ENCODE measurements around the gene CUEDC2. TPM values are rescaled to one million over a fixed set of nuclear protein-coding genes. Genes with fewer than 3 reads are reported as not detected.

CUEDC2 gene
- total and polyA plus RNA-seq, 2 experiments from 2014 or later = 45.4 to 79.9 TPM

DNA sequence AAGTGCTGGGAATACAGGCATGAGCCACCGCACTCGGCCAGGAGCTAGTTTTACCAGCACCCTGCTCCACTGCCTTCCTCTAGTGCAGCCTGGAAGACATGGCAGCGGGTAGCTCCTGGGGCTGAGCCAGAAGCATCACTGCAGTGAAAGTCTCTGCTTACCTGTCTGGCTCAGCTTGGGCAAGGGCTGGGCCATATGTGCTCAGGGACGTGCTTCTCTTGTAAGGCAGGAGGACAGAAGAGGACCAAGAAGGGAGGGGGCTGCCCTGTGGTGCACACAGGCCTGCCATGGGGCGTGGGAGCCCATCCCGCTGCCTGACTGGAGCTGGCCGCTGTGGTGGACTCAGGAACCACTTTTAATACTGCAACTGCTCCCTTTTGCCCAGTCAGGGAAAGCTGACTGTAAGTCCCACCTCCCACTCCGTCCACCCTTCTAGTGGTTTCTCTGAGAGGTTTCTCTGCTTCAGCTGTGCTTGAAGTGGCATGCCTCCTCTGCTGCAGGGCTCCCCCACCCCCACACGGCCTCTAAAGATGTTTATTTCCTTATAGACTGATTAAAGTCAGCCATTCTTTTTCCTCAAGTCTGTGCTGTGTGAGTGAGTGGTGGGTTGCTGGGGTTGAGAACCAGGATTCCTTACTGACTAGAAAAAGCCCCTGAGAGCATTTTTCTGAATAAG, 44.2 kb upstream of the CUEDC2 start:
- Histone ChIP-seq H3K27ac (no peak overlapping the region), H3K79me2 (no peaks in the 10 kb centered on the region), H4K20me1 (ENCODE audit: insufficient read depth, poor library complexity, severe bottlenecking) (no peaks in the 10 kb centered on the region), H2AFZ (no peak overlapping the region), H3K4me1 (ENCODE audit: insufficient read depth) (no peaks in the 10 kb centered on the region), H3K36me3 (replicated peaks; ENCODE audit: insufficient read depth, low read depth) (no peaks in the 10 kb centered on the region), H3K4me3 (no peak overlapping the region), H3K9me3 (ENCODE audit: low read depth) (no peaks in the 10 kb centered on the region), H3K9me2 (replicated peaks; ENCODE audit: insufficient read depth) (no peaks in the 10 kb centered on the region), H3K27me3 (no peaks in the 10 kb centered on the region), H3K4me2 (no peak overlapping the region)
- no peak for DNase-seq (ENCODE audit: low spot score)
- no peak for TF ChIP-seq EZH2 (IDR thresholded peaks at IDR 0.05; ENCODE audit: borderline replicate concordance)
- no peak for TF ChIP-seq CTCF (IDR thresholded peaks at IDR 0.05; ENCODE audit: poor library complexity)
- no peak for TF ChIP-seq EZH2phosphoT487 (IDR thresholded peaks at IDR 0.05; ENCODE audit: low read depth, severe bottlenecking, unreplicated experiment)
- 84% methylated on average over 9 of the region's 9 CpGs for WGBS (ENCODE audit: low lambda C conversion rate, missing lambda C conversion rate)

DNA sequence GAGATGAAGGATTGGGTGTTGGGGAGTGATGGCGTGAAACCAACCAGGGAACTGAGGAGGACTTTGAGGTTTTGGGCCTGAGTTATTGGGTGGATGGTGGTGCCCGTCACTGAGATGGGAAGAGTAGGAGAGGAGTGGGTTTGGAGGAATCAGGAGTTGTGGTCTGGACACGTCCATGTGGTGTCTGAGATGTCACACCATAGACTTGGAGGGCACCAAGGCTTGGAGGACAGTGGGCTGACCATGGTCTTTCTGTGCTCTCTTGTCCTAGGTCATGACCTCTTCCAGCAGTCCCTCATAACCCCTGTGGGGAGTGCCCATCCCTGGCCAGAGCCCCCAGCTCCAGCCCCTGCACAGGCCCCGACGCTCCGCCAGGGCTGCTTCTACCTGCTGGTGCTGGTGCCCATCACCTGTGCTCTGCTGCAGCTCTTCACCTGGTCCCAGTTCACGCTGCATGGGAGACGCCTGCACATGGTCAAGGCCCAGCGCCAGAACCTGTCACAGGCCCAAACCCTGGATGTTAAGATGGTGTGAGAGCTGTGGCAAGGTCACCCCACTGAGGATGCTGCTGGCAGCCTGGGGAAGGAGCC, 43.2 kb upstream of the CUEDC2 start:
- TF ChIP-seq EZH2phosphoT487 (IDR thresholded peaks at IDR 0.05; ENCODE audit: low read depth, severe bottlenecking, unreplicated experiment) (no peak), CTCF (IDR thresholded peaks at IDR 0.05; ENCODE audit: poor library complexity) (no peak), EZH2 (IDR thresholded peaks at IDR 0.05; ENCODE audit: borderline replicate concordance) (no peak)
- no peaks in the 10 kb centered on the region for H3K9me2 ChIP-seq (replicated peaks; ENCODE audit: insufficient read depth)
- no peak overlapping the region for H3K4me2 ChIP-seq
- H3K27me3 ChIP-seq = no peaks in the 10 kb centered on the region
- DNase-seq (ENCODE audit: low spot score) = no peak
- no peaks in the 10 kb centered on the region for H4K20me1 ChIP-seq (ENCODE audit: insufficient read depth, poor library complexity, severe bottlenecking)
- no peak overlapping the region for H3K4me3 ChIP-seq
- H3K79me2 ChIP-seq = no peaks in the 10 kb centered on the region
- WGBS (ENCODE audit: low lambda C conversion rate, missing lambda C conversion rate) = 97% methylated on average over 9 of the region's 9 CpGs
- H3K36me3 ChIP-seq (replicated peaks; ENCODE audit: insufficient read depth, low read depth) = no peaks in the 10 kb centered on the region
- no peaks in the 10 kb centered on the region for H3K9me3 ChIP-seq (ENCODE audit: low read depth)
- H3K4me1 ChIP-seq (ENCODE audit: insufficient read depth) = no peaks in the 10 kb centered on the region
- H2AFZ ChIP-seq = no peak overlapping the region
- no peak overlapping the region for H3K27ac ChIP-seq

DNA sequence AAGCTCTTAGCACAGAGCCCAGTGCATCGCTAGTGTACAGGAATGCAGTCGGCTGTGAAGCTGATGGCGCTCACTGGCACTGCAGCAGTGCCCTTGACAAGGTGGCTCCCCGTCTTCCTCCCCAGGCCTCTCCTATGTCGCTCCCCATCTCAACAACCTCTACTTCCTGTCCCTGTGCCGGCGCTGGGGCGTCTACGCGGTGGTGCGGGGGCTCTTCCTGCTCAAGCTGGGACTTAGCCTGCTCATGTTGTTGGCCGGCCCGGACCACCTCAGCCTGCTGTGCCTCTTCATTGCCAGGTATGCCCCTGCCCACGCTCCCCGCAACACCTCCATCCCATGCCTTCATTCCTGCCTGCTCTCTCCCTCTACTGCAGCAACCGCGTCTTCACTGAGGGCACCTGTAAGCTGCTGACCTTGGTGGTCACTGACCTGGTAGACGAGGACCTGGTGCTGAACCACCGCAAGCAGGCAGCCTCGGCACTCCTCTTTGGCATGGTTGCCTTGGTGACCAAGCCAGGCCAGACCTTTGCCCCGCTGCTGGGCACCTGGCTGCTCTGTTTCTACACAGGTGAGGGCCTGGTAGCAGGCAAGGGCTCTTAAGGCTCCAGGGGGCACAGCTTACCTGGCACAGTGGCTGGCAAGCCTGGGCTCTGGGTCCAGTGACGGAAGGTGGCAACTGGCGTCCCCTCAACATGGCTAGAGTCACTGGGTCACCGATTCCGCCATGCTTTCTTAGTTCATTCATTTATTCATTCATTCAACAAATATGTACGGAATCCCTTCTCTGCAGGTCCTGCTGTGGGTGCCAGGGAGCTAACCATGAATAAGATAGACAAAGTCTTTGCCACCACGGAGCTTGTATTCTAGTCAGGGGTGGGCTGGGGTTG, 41.3 kb upstream of the CUEDC2 start:
- Histone ChIP-seq H3K9me3 (ENCODE audit: low read depth) (no peaks in the 10 kb centered on the region), H4K20me1 (ENCODE audit: insufficient read depth, poor library complexity, severe bottlenecking) (no peaks in the 10 kb centered on the region), H2AFZ (no peak overlapping the region), H3K4me2 (no peak overlapping the region), H3K36me3 (replicated peaks; ENCODE audit: insufficient read depth, low read depth) (no peaks in the 10 kb centered on the region), H3K79me2 (no peaks in the 10 kb centered on the region), H3K4me1 (ENCODE audit: insufficient read depth) (no peaks in the 10 kb centered on the region), H3K27ac (no peak overlapping the region), H3K4me3 (no peak overlapping the region), H3K9me2 (replicated peaks; ENCODE audit: insufficient read depth) (no peaks in the 10 kb centered on the region), H3K27me3 (no peaks in the 10 kb centered on the region)
- DNase-seq (ENCODE audit: low spot score) = no peak
- TF ChIP-seq EZH2 (IDR thresholded peaks at IDR 0.05; ENCODE audit: borderline replicate concordance) (no peak), CTCF (IDR thresholded peaks at IDR 0.05; ENCODE audit: poor library complexity) (no peak), EZH2phosphoT487 (IDR thresholded peaks at IDR 0.05; ENCODE audit: low read depth, severe bottlenecking, unreplicated experiment) (no peak)
- 96% methylated on average over 25 of the region's 27 CpGs for WGBS (ENCODE audit: low lambda C conversion rate, missing lambda C conversion rate)

All from hepatocyte (in vitro differentiated cells).